ENCODE measurements around the gene RNF14. TPM values are rescaled to one million over a fixed set of nuclear protein-coding genes. Genes with fewer than 3 reads are reported as not detected.

The RNF14 gene
- total RNA-seq, 1 experiment from 2014 or later = 67.1 TPM

- H3K4me1 ChIP-seq (ENCODE audit: insufficient read depth, low read length, poor library complexity, severe bottlenecking) = peaks cover 10% of the 10 kb centered on the region
- peak within 1 kb of the TSS; percentile 78 for H3K4me3 ChIP-seq (ENCODE audit: low read depth, low read length, poor library complexity, severe bottlenecking)
- DNase-seq (ENCODE audit: low spot score) = peak; percentile 98
- TF ChIP-seq EZH2 (IDR thresholded peaks at IDR 0.05; ENCODE audit: borderline replicate concordance, low read depth, low read length, poor library complexity, severe bottlenecking) (no peak), CTCF (conservative IDR thresholded peaks at IDR 0.05; ENCODE audit: low read depth, low read length) (no peak)
- CTCF ChIA-PET = interaction anchor here (0.6 to 0.9 kb wide), 2 partner anchors 45 to 219 kb away, joined by 3 to 4 read pairs; no protein-coding TSS in a partner anchor
- intact Hi-C loops (cut with micrococcal nuclease; ENCODE audit: unreplicated experiment) = no loop called here
- TSS peak; percentile 88 for BruUV-seq (replicated peaks)
- H3K9me3 ChIP-seq (ENCODE audit: low read depth, low read length, poor library complexity, severe bottlenecking) = no peaks in the 10 kb centered on the region
- H3K27me3 ChIP-seq (replicated peaks; ENCODE audit: insufficient read depth, low read depth, low read length, poor library complexity) = no peaks in the 10 kb centered on the region
- peak within 1 kb of the TSS; percentile 97 for H3K27ac ChIP-seq (ENCODE audit: low read depth, low read length, poor library complexity, severe bottlenecking)
- H3K36me3 ChIP-seq (ENCODE audit: insufficient read depth, low read length, poor library complexity, severe bottlenecking) = peaks cover 23% of the 10 kb centered on the region
- POLR2A ChIA-PET (ENCODE audit: low non-redundant PET) = interaction anchor here (0.6 kb wide), 1 partner anchor 129 kb away, joined by 3 read pairs; no protein-coding TSS in a partner anchor
These were observed 45.2 kb upstream of the RNF14 start, which contains the start of gene DELE1 for GRCh38 chr5:141923448-141924313. Gene DELE1, plus strand, starts transcription at chr5:141923871. Its CDS starts 71 bp downstream, at chr5:141923942.

- DNase-seq (ENCODE audit: low spot score) = no peak
- BruUV-seq (replicated peaks) = no TSS peak
- Histone ChIP-seq H3K27ac (ENCODE audit: low read depth, low read length, poor library complexity, severe bottlenecking) (no peak overlapping the region), H3K27me3 (replicated peaks; ENCODE audit: insufficient read depth, low read depth, low read length, poor library complexity) (no peaks in the 10 kb centered on the region), H3K9me3 (ENCODE audit: low read depth, low read length, poor library complexity, severe bottlenecking) (no peaks in the 10 kb centered on the region), H3K4me1 (ENCODE audit: insufficient read depth, low read length, poor library complexity, severe bottlenecking) (peaks cover 10% of the 10 kb centered on the region), H3K36me3 (ENCODE audit: insufficient read depth, low read length, poor library complexity, severe bottlenecking) (peaks cover 43% of the 10 kb centered on the region), H3K4me3 (ENCODE audit: low read depth, low read length, poor library complexity, severe bottlenecking) (no peak overlapping the region)
- ChIA-PET CTCF (no interaction called here), POLR2A (ENCODE audit: low non-redundant PET) (no interaction called here)
- TF ChIP-seq EZH2 (IDR thresholded peaks at IDR 0.05; ENCODE audit: borderline replicate concordance, low read depth, low read length, poor library complexity, severe bottlenecking) (no peak), CTCF (conservative IDR thresholded peaks at IDR 0.05; ENCODE audit: low read depth, low read length) (no peak)
- intact Hi-C loops (cut with micrococcal nuclease; ENCODE audit: unreplicated experiment) = no loop called here
These were observed 42.5 kb upstream of the RNF14 start for GRCh38 chr5:141926434-141926833.

GRCh38 chr5:141928051-141928450 lies 40.9 kb upstream of the RNF14 start:
- H3K4me1 ChIP-seq (ENCODE audit: insufficient read depth, low read length, poor library complexity, severe bottlenecking) = peaks cover 5% of the 10 kb centered on the region
- no peaks in the 10 kb centered on the region for H3K9me3 ChIP-seq (ENCODE audit: low read depth, low read length, poor library complexity, severe bottlenecking)
- BruUV-seq (replicated peaks) = no TSS peak
- CTCF ChIA-PET = no interaction called here
- DNase-seq (ENCODE audit: low spot score) = no peak
- TF ChIP-seq CTCF (conservative IDR thresholded peaks at IDR 0.05; ENCODE audit: low read depth, low read length) (no peak), EZH2 (IDR thresholded peaks at IDR 0.05; ENCODE audit: borderline replicate concordance, low read depth, low read length, poor library complexity, severe bottlenecking) (no peak)
- H3K36me3 ChIP-seq (ENCODE audit: insufficient read depth, low read length, poor library complexity, severe bottlenecking) = peaks cover 50% of the 10 kb centered on the region
- POLR2A ChIA-PET (ENCODE audit: low non-redundant PET) = no interaction called here
- H3K27me3 ChIP-seq (replicated peaks; ENCODE audit: insufficient read depth, low read depth, low read length, poor library complexity) = no peaks in the 10 kb centered on the region
- intact Hi-C loops (cut with micrococcal nuclease; ENCODE audit: unreplicated experiment) = no loop called here
- no peak overlapping the region for H3K4me3 ChIP-seq (ENCODE audit: low read depth, low read length, poor library complexity, severe bottlenecking)
- H3K27ac ChIP-seq (ENCODE audit: low read depth, low read length, poor library complexity, severe bottlenecking) = no peak overlapping the region
